ENCODE measurements around the gene CHAC1. TPM values are rescaled to one million over a fixed set of nuclear protein-coding genes. Genes with fewer than 3 reads are reported as not detected.

Gene CHAC1
- total RNA-seq, 1 experiment from 2014 or later: 2.5 TPM

DNA sequence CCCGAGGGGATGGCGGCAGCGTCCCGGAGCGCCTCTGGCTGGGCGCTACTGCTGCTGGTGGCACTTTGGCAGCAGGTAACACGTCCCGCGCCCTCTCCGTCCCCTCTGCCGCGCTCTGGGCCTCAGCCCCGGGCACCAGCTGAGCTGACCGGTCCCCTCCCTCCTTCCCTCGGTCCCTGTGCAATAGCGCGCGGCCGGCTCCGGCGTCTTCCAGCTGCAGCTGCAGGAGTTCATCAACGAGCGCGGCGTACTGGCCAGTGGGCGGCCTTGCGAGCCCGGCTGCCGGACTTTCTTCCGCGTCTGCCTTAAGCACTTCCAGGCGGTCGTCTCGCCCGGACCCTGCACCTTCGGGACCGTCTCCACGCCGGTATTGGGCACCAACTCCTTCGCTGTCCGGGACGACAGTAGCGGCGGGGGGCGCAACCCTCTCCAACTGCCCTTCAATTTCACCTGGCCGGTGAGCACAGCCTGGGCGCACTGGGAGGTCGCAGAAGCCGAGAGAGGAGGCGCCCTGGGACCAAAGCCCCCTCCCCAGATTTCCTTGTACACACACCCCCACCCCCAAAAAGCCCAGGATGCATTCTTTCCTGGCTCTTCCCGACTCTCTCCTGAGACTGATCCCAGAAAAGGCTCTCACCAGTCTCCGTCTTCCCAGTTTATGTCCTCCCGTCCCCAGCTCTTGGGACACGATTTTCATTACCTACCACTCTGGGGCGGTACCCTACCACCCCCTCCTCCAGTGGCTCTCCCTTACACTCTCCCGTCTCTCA, 23.4 kb upstream of the CHAC1 start:
- H3K4me1 ChIP-seq: peaks cover 17% of the 10 kb centered on the region; the same call in 1 of the 2 replicates
- peak; percentile 77 to 78 for DNase-seq
- no peaks in the 10 kb centered on the region for H3K9me3 ChIP-seq (replicated peaks)
- no peak overlapping the region for H3K27ac ChIP-seq
- peaks cover 27% of the 10 kb centered on the region for H3K27me3 ChIP-seq
- no peaks in the 10 kb centered on the region for H3K36me3 ChIP-seq
- peak overlapping the region; percentile 56 for H3K4me3 ChIP-seq

DNA sequence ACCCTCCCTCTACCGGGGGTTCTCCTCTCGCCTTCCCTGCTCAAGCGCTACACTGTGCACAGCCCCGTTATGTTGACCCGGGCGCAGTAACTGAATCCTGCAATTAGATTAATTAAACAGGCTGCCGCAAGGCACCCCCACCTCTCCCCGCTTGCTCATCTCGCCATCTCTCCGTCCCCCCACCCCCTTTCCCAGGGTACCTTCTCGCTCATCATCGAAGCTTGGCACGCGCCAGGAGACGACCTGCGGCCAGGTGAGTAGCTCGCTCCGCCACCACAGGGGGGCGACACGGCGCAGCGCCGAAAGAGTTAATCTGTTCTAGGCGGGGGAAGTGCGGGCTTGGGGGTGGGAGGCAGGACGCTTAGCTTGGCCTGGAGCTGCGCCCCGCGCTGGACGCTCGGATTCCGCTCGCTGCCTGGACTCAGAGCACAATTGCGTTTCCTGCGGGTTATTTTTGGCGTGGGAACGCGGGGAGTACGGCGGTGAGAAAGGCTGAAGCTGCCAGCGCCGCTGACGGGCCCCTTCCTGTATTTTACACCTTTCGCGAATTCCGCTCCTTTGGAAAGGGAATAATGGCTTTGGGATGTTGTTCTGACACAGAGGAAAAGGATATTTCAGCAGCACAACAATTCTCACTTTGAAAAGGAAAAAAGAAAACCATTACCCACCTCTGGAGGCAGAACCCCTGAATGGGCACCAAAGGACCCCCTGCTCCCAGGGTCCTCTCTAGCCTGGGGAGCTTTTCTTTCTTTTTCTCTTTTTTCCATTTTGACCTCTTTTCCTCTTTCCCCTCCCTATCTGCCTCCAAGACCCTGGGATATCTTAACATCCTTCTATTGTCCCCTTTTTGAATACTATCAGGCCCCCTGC, 22.6 kb upstream of the CHAC1 start:
- H3K4me3 ChIP-seq: peak overlapping the region; percentile 56
- no peak overlapping the region for H3K27ac ChIP-seq
- H3K9me3 ChIP-seq (replicated peaks): no peaks in the 10 kb centered on the region
- H3K36me3 ChIP-seq: no peaks in the 10 kb centered on the region
- H3K27me3 ChIP-seq: peaks cover 21% of the 10 kb centered on the region
- H3K4me1 ChIP-seq: peaks cover 17% of the 10 kb centered on the region; the same call in 1 of the 2 replicates
- peak; percentile 32 to 37 for DNase-seq

DNA sequence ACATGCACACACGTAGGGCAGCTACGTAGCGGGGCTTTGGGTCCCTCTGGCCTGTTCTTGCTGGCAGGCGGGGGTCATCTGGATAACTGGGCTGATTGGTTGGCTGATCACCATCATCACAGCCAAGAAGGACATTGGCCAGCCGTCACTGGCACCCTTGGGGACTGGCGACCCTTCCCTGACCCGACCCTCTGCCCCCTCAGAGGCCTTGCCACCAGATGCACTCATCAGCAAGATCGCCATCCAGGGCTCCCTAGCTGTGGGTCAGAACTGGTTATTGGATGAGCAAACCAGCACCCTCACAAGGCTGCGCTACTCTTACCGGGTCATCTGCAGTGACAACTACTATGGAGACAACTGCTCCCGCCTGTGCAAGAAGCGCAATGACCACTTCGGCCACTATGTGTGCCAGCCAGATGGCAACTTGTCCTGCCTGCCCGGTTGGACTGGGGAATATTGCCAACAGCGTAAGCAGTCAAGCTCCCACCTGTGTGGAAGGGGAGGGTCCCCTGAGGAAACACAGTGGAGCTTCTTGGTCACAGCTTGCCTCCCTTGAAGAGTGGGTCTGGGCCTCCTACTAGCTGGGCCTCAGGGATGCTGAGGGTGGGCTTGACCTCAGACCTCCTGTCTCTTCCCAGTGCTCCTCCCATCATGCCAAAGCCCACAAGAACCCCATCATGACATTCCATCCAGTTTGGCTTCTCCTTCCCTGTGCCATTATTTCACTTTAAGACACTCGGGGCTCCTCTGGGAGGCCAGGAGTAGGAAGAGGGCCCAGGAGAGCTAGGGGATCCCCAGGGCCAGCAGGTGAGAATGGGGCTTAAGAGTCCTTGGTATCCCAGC, 21.8 kb upstream of the CHAC1 start:
- Histone ChIP-seq H3K9me3 (replicated peaks) (no peaks in the 10 kb centered on the region), H3K36me3 (no peaks in the 10 kb centered on the region), H3K27me3 (peaks cover 17% of the 10 kb centered on the region), H3K4me1 (peaks cover 10% of the 10 kb centered on the region; the same call in 1 of the 2 replicates), H3K4me3 (no peak overlapping the region), H3K27ac (no peak overlapping the region)
- DNase-seq: no peak

DNA sequence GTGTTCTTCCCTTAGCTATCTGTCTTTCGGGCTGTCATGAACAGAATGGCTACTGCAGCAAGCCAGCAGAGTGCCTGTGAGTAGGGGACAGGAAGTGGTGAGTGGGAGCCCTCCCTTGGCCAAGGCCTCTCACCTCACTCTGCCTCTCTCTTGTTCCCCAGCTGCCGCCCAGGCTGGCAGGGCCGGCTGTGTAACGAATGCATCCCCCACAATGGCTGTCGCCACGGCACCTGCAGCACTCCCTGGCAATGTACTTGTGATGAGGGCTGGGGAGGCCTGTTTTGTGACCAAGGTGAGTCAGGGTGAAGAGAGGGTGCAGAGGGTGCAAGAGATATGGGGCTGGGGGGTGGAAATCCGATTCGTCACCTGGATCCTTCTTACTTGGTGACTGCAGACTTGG, 21.1 kb upstream of the CHAC1 start:
- Histone ChIP-seq H3K27me3 (peaks cover 11% of the 10 kb centered on the region), H3K27ac (no peak overlapping the region), H3K9me3 (replicated peaks) (no peaks in the 10 kb centered on the region), H3K36me3 (no peaks in the 10 kb centered on the region), H3K4me3 (no peak overlapping the region), H3K4me1 (peaks cover 8% of the 10 kb centered on the region; the same call in 1 of the 2 replicates)
- DNase-seq: no peak

DNA sequence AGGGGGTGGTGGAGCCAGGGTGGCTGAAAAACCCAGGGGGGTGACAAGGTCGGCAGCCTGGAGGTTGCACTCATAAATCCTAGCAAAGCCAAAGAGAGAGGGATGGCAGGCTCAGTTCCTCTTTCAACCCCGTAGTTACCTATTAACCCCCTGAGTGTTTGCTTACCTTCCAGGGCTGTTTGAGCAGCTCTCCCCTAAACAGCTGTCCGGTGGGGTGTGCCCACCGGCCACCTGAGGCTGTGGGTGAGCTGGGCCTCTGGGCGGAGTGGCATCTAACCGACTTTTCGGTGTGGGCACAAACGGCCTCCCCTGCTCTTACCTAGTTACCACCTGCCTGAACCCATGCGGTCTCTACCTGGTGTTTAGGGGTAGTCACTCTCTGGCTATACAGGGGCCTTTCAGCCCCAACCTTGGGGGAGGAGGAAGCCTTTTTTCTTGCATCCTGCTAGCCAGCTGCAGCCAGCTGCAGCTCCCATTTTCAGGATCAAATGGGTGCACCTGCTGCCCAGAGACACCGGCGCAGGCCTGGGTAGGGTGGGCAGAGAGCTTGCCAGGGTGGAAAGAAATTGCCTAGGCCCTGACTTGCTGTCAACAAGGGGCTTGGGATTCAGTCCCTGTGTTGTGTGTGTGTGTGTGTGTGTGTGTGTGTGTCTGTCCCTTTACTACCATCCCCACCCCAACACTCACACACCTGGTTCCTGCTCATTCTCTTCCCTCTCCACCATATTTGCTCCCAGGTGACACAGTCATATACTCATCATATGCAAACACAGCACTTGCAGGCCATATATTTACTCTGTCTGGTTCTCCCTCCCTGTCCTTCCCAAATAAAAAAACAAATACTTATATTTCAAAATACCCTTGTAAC, 20.4 kb upstream of the CHAC1 start:
- Histone ChIP-seq H3K36me3 (no peaks in the 10 kb centered on the region), H3K27me3 (peaks cover 10% of the 10 kb centered on the region), H3K9me3 (replicated peaks) (no peaks in the 10 kb centered on the region), H3K4me3 (no peak overlapping the region), H3K27ac (no peak overlapping the region), H3K4me1 (peaks cover 9% of the 10 kb centered on the region; the same call in 1 of the 2 replicates)
- no peak for DNase-seq

DNA sequence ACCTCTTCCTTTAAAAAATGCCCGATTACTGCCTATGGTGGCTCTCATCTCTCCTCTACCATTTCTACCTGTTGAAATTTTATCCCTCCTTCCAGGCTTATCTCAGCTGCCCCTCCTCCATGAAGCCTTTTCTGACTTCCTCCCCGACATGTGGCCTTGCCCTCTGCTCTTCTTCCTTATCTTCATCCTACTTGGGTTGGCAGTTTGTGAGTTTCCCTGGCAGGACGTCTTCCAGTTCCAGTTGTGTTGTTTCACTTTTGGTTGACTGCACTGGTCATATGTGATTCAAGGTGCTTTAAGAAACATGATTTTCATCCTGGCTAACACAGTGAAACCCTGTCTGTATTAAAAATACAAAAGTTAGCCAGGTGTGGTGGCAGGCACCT, 19.8 kb upstream of the CHAC1 start:
- Histone ChIP-seq H3K27ac (no peak overlapping the region), H3K9me3 (replicated peaks) (no peaks in the 10 kb centered on the region), H3K4me1 (peaks cover 9% of the 10 kb centered on the region; the same call in 1 of the 2 replicates), H3K36me3 (no peaks in the 10 kb centered on the region), H3K4me3 (no peak overlapping the region), H3K27me3 (peaks cover 10% of the 10 kb centered on the region)
- no peak for DNase-seq

DNA sequence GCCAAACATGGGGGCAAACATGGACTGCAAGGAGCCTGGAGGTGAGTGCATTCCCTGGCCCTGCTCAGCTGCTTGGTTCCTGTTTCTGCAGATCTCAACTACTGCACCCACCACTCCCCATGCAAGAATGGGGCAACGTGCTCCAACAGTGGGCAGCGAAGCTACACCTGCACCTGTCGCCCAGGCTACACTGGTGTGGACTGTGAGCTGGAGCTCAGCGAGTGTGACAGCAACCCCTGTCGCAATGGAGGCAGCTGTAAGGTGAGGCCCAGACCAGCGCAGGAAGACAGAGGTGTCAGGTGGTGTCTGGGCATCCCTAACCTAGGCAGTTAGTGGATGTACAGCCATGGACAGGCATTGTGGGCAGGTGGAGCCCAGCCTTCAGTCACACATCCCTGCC, 18.8 kb upstream of the CHAC1 start:
- Histone ChIP-seq H3K4me1 (peaks cover 9% of the 10 kb centered on the region; the same call in 1 of the 2 replicates), H3K27ac (no peak overlapping the region), H3K4me3 (no peak overlapping the region), H3K36me3 (no peaks in the 10 kb centered on the region), H3K27me3 (peaks cover 10% of the 10 kb centered on the region), H3K9me3 (replicated peaks) (no peaks in the 10 kb centered on the region)
- DNase-seq: no peak

DNA sequence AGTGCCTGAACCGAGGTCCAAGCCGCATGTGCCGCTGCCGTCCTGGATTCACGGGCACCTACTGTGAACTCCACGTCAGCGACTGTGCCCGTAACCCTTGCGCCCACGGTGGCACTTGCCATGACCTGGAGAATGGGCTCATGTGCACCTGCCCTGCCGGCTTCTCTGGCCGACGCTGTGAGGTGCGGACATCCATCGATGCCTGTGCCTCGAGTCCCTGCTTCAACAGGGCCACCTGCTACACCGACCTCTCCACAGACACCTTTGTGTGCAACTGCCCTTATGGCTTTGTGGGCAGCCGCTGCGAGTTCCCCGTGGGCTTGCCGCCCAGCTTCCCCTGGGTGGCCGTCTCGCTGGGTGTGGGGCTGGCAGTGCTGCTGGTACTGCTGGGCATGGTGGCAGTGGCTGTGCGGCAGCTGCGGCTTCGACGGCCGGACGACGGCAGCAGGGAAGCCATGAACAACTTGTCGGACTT, 17.0 kb upstream of the CHAC1 start:
- no peak for DNase-seq
- Histone ChIP-seq H3K27me3 (peaks cover 4% of the 10 kb centered on the region; the same call in 1 of the 2 replicates), H3K9me3 (replicated peaks) (no peaks in the 10 kb centered on the region), H3K27ac (no peak overlapping the region), H3K4me1 (peaks cover 16% of the 10 kb centered on the region), H3K36me3 (no peaks in the 10 kb centered on the region), H3K4me3 (no peak overlapping the region)

DNA sequence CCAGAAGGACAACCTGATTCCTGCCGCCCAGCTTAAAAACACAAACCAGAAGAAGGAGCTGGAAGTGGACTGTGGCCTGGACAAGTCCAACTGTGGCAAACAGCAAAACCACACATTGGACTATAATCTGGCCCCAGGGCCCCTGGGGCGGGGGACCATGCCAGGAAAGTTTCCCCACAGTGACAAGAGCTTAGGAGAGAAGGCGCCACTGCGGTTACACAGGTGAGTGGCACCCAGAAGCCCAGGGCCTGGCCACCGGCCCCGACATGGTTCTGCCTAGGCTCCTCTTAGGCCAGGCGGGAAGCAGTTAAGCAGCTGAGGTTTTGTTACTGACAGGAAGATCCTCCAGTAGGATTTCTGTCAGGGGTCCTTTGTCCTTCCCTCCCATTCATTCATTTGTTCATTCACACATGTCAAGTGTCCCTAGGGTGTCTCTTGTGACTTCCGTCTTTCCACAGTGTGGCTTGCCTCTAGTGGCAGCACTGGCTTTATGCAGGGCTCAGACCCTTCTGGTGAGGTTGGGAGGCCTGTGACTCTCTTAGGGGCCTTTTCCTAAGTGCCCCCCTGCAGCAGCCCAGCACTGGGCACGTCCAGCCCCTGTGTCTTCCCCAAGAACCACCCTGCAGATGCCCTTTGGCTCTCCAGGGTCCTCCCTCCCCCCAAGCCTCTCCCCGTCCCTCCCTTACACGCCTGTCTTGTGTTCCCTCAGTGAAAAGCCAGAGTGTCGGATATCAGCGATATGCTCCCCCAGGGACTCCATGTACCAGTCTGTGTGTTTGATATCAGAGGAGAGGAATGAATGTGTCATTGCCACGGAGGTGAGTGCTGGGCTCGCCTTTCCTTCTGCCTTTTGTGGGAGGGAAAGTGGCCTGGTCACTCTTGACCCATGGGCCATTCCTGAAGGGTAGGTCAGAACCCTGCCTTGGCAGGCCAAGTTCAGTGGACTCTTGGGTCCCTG, 16.3 kb upstream of the CHAC1 start:
- no peaks in the 10 kb centered on the region for H3K27me3 ChIP-seq
- H3K27ac ChIP-seq: no peak overlapping the region

DNA sequence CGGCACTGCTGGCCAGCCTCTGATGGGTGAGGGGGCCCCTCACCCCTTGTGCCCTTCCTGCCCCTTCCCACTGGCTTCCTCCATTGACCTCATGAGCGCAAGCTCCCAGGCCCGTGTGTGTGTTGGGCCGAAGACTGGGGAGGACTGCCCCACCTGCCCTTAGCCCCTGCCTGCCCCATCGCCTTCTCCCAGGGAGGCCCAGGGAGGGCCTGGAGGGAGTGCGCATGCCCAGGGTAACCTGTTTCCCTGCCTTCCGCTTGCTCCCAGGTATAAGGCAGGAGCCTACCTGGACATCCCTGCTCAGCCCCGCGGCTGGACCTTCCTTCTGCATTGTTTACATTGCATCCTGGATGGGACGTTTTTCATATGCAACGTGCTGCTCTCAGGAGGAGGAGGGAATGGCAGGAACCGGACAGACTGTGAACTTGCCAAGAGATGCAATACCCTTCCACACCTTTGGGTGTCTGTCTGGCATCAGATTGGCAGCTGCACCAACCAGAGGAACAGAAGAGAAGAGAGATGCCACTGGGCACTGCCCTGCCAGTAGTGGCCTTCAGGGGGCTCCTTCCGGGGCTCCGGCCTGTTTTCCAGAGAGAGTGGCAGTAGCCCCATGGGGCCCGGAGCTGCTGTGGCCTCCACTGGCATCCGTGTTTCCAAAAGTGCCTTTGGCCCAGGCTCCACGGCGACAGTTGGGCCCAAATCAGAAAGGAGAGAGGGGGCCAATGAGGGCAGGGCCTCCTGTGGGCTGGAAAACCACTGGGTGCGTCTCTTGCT, 15.3 kb upstream of the CHAC1 start:
- peaks cover 20% of the 10 kb centered on the region for H3K4me1 ChIP-seq
- no peak for DNase-seq
- H3K27ac ChIP-seq: no peak overlapping the region
- no peaks in the 10 kb centered on the region for H3K36me3 ChIP-seq
- H3K27me3 ChIP-seq: no peaks in the 10 kb centered on the region
- no peak overlapping the region for H3K4me3 ChIP-seq
- H3K9me3 ChIP-seq (replicated peaks): no peaks in the 10 kb centered on the region

More for the DNA sequence above, 16.3 kb upstream of the CHAC1 start:
- peak in 1 of 2 experiments; percentile 42 for DNase-seq
- Histone ChIP-seq H3K9me3 (replicated peaks) (no peaks in the 10 kb centered on the region), H3K4me3 (no peak overlapping the region), H3K4me1 (peaks cover 16% of the 10 kb centered on the region), H3K36me3 (no peaks in the 10 kb centered on the region)

DNA sequence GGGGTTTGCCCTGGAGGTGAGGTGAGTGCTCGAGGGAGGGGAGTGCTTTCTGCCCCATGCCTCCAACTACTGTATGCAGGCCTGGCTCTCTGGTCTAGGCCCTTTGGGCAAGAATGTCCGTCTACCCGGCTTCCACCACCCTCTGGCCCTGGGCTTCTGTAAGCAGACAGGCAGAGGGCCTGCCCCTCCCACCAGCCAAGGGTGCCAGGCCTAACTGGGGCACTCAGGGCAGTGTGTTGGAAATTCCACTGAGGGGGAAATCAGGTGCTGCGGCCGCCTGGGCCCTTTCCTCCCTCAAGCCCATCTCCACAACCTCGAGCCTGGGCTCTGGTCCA, 14.8 kb upstream of the CHAC1 start:
- H3K27ac ChIP-seq: no peak overlapping the region
- no peaks in the 10 kb centered on the region for H3K36me3 ChIP-seq
- peaks cover 20% of the 10 kb centered on the region for H3K4me1 ChIP-seq
- no peak overlapping the region for H3K4me3 ChIP-seq
- H3K27me3 ChIP-seq: no peaks in the 10 kb centered on the region
- H3K9me3 ChIP-seq (replicated peaks): no peaks in the 10 kb centered on the region
- DNase-seq: no peak

DNA sequence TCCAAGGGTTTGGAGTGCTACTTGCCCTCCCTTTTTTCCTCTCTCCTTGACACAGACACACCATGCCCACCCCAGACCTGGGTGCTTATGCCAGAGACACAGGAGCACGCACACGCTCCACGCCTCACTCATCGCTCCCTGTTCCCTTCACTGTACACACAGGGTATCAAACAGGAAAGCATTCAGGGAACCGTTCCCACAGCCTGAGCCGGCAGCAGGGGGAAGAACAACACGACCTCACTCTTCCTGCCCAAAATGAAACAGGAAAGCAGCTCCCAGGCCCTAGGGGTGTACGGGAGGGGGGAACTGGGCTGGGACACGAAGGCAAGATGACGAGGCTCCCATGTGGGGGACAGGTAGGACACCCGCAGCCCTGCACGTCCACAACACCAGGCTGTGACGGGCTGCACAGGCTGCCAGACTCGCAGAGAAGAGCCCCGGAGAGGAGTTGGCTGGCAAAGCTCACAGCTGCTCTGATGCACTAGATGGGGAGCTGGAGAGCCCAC, 12.9 kb upstream of the CHAC1 start:
- H3K36me3 ChIP-seq: no peaks in the 10 kb centered on the region
- peak in 1 of 2 experiments; percentile 34 for DNase-seq
- H3K4me1 ChIP-seq: peaks cover 20% of the 10 kb centered on the region
- H3K4me3 ChIP-seq: peak overlapping the region; percentile 20; the same call in 1 of the 2 replicates
- no peak overlapping the region for H3K27ac ChIP-seq
- no peaks in the 10 kb centered on the region for H3K27me3 ChIP-seq
- H3K9me3 ChIP-seq (replicated peaks): no peaks in the 10 kb centered on the region

All from SJCRH30 (cell line).